GM19099 (cell line): ENCODE data around the gene PTBP1.

Experiments used
- POLR2A ChIP-seq: IDR thresholded peaks from 3 replicates; pipeline ENCODE4 v1.6.1; 2011; ENCODE audit warnings: low read depth; ENCODE audit not compliant: insufficient read length; ENCODE audit errors: extremely low read depth

The PTBP1 gene

DNA sequence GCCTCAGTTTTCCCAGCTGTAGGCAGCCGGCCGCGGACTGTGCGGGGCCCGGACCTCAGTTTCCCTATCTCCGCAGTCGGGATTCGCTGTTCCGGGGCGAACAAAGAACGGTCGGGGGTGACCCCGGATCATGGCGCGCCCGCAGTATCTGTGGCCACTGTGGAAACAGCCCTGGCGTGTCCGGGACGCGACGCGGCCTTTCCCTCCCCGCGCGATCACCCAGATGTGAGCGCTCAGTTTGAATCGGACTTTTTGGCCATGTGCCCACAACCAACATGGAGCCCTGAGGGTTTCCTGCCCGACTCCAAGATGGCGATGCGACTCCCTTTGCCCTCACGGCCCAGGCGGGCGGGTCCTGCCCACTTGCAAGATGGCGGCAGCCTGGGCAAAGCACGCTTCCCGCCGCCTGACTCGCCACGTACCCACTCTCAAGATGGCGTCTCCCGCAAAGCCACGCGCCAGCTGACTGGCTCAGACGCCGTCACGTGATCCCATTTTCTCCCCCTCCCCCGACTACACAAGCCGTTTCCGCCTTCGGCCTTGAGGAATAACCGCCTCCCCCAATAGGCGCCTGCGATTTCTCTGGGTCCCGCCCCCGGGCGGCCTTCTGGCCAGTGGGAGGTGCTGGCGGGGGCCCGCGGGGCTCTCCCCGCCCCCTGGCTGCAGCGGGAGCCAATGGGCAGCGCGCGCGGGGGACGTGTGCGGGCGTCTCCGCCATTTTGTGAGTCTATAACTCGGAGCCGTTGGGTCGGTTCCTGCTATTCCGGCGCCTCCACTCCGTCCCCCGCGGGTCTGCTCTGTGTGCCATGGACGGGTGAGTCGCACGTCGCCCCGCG lies at the start of gene PTBP1:
PTBP1 (plus strand) TSS at position 761 of the 836 bp plus-strand sequence; CDS start at position 807, 46 bp downstream.
- TF ChIP-seq POLR2A, result peak; percentile 96

DNA sequence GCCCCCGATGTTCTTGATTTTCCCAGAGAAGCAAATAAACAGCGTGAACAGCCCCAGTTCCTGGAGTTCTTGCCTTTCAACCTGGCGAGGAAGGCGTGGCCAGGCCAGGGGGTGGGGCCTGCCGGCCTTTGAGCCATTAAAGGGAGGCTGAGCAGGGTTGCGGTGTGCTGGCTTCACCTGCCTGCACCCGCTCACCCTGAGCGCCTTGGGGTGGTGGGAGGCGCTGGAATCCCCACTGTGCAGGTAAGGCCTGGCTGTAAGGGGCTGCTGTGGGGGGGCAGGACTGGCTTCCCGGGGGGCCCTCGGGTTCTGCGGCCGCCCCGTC lies 49.0 kb upstream of the PTBP1 start:
- no peak for TF ChIP-seq POLR2A

DNA sequence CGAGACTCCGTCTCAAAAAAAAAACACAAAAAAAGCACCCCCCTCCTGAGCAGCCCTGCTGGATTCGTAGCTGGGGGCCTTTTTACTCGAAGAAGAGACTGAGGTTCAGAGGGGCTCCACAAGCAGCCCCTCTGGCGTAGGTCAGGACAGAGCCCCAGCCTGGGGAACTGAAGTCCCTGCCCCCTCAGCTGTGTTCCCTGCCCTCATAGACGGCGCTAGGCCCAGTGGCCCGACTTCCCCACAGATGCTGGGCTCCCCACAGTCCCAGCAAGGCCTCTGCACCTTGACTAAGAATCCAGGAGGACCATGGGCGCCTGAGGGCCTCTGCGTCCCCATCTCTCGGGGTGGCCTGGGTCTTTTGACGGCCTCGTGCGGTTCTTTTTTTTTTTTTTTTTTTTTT lies 47.4 kb upstream of the PTBP1 start:
- TF ChIP-seq POLR2A, result no peak

DNA sequence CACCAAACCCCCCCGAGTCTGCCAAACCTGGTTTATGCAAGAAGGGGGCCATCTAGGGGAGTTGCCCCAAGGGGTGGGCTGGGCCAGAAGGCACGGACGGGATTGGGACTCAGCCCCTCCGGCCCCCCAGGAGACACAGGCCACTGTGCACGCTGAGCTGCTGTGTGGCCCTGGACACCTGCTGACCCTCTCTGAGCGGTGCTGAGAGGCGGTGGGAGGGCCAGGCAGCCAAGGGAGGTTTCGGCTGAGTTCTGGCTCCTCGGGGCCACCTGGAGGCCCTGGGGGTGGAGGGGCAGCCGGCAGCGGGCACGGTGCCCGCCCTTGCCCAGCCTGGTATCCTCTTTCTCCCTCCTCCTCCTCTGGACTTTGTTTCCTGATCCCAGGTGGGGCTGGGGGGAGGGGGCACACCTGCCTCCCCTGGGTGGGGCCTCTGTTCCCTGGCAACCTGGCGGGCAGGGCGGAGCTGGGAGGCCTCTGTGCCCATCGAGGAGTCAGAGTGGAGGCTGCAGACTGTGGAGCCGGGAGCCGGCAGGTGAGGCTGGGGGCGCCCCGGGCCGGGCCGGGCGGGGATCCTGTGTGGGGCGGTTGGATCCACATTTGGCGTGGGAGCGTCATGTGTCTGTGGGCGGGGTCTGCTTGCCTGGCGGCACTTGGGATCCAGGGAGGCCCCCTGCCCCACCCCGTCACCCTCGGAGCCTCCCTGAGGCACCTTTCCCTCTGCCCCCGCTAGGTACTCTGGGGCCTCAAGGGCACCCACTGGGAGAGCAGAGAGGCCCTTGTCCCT lies 46.4 kb upstream of the PTBP1 start, which contains the start of gene MISP:
MISP (plus strand) TSS at position 473 of the 784 bp plus-strand sequence. CDS start 5,835 bp downstream, outside the sequence.
- TF ChIP-seq POLR2A, result no peak

DNA sequence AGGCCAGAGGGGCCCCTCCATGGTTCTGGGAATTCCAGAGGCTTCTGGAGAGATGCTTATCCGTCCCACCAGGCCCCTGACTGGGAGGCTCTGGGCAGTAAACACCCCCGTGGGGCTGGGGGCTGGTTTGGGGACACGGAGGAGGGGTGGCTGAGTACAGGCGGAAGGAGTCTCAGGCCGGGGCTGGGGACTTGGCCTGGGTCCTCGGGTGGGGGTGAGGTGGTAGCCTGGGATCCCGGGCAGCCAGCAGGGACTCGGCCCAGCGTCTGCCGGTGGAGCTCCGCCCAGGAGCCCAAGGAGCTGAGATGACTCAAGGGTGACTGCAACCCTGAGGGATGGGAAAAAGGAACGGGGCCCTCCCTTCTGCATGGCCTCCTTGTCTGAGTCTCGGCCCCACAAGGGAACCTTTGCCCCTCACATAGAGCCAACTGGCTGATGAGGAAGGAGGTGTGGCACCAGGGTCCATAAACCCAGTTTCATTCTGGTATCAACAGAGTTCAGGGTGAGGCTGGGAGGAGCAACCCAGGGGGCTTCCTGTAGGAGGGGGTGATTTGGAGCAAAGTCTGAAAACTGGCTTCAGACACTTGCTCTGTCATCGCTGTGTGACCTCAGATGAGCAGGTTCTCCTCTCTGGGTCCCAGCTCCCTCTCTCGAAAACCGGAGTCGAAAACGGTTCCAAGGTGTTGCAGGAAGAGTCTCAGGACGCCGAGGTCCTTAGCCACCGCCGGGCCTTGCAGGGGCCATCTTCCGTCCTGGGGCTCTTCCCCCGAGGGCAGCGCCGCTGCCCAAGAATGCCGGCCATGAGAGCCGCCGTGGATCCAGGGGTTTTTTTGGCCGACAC lies 45.5 kb upstream of the PTBP1 start:
- TF ChIP-seq POLR2A, result no peak

DNA sequence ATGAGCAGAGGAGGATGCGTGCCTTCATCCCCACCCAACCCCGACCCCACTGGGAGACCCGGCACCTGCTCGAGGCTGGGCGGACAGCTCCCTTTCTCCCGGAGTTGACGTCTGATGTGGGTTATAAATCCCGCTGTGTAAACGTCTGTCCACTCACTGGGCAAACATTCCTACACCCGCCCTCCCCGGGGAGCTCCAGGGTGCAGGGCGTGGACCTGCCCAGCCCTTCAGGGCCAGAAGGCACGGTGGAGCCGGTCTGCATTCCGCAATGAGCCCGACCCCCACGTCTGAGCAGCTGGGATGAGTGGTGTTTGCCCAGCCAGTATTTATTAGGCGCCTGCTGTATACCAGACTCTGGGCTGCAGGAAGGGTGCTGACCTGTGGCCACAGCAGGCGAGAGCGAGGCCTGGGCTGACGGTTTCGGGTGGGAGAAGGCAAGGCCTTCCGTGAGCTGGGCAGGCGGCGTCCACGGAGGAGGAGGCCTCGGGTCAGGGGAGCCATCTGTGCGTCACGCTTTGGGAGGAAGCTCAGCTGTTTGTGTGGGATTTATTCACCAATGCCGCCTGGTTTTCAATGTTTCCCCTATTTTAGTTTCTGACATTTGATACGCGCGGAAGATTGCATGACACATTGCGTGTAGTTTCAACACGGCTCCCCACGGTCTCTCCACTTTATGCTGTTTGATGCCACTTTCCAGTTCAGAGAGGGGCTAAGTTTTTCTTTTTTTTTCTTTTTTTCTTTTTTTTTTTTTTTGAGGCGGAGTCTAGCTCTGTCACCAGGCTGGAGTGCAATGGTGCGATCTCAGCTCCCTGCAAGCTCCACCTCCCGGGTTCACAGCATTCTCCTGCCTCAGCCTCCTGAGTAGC lies 44.4 kb upstream of the PTBP1 start:
- TF ChIP-seq POLR2A, result no peak

DNA sequence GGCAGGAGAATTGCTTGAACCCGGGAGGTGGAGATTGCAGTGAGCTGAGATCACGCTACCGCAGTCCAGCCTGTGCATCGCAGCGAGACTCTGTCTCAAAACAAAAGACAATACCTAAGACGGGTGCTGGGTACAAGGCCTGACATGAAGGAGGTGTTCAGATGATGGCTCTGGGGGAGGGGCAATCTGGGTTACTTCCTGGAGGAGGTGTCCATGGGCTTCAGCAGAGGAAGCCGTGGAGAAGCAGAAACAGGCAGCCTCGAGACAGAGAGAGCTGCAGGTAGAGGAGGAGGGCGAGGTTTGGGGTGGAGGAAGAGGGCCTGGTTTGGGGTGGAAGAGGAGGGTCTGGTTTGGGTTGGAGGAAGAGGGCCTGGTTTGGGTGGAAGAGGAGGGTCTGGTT lies 42.7 kb upstream of the PTBP1 start:
- TF ChIP-seq POLR2A, result no peak

DNA sequence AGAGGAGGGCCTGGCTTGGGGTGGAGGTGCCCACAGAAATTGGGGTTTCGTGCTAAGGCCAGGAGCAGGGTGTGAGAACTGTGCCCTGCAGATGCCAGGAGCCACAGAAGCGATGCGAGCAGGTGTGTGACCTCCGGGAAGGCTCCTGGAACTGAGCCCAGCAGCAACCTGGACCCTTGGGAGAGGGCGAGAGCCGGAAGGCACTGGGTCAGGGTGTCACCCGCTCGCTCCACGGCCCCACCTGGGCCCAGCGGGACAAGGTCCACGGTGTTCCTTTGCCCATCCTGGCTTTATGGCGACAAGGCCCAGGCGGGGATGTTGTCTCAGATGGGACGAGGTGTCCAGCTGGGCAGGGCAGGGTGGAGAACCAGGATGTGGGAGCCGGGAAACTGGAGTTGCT lies 42.2 kb upstream of the PTBP1 start:
- TF ChIP-seq POLR2A, result no peak

DNA sequence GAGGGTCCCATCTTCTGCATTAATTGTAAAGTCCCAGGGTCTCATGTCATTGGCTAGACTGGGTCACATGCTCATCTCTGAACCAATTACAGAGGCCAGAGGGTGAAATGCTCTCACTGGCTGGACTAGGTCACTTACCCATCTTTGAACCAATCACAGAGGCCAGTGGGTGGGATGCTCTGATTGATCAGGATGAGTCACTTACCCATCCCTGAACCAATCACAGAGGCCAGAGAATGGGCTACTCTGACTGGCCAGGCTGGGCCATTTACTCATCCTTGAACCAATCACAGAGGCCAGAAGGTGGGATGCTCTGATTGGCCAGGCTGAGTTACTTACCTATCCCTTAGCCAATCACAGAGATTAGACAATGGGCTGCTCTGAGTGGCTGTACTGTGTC lies 41.0 kb upstream of the PTBP1 start:
- TF ChIP-seq POLR2A, result no peak

DNA sequence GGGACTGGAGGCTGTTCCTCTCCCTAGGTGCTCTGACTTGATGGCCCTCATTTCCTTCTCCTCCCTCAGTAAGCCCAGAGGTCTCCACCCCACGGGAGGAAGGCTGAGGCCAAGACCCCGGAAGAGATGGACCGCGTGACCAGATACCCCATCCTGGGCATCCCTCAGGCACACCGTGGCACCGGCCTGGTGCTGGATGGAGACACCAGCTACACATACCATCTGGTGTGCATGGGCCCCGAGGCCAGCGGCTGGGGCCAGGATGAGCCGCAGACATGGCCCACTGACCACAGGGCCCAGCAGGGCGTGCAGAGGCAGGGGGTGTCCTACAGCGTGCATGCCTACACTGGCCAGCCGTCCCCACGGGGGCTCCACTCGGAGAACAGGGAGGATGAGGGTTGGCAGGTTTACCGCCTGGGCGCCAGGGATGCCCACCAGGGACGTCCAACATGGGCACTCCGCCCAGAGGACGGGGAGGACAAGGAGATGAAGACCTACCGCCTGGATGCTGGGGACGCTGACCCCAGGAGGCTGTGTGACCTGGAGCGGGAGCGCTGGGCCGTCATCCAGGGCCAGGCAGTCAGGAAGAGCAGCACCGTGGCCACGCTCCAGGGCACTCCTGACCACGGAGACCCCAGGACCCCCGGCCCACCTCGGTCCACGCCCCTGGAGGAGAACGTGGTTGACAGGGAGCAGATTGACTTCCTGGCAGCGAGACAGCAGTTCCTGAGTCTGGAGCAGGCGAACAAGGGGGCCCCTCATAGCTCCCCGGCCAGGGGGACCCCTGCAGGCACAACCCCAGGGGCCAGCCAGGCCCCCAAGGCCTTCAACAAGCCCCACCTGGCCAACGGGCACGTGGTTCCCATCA lies 40.2 kb upstream of the PTBP1 start:
- no peak for TF ChIP-seq POLR2A

DNA sequence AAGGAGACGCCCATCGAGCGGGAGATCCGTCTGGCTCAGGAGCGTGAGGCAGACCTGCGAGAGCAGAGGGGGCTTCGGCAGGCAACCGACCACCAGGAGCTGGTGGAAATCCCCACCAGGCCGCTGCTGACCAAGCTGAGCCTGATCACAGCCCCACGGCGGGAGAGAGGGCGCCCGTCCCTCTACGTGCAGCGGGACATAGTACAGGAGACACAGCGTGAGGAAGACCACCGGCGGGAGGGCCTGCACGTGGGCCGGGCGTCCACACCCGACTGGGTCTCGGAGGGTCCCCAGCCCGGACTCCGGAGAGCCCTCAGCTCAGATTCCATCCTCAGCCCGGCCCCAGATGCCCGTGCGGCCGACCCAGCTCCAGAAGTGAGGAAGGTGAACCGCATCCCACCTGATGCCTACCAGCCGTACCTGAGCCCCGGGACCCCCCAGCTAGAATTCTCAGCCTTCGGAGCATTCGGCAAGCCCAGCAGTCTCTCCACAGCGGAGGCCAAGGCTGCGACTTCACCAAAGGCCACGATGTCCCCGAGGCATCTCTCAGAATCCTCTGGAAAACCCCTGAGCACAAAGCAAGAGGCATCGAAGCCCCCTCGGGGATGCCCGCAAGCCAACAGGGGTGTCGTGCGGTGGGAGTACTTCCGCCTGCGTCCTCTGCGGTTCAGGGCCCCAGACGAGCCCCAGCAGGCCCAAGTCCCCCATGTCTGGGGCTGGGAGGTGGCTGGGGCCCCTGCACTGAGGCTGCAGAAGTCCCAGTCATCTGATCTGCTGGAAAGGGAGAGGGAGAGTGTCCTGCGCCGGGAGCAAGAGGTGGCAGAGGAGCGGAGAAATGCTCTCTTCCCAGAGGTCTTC lies 39.2 kb upstream of the PTBP1 start:
- TF ChIP-seq POLR2A, result no peak

DNA sequence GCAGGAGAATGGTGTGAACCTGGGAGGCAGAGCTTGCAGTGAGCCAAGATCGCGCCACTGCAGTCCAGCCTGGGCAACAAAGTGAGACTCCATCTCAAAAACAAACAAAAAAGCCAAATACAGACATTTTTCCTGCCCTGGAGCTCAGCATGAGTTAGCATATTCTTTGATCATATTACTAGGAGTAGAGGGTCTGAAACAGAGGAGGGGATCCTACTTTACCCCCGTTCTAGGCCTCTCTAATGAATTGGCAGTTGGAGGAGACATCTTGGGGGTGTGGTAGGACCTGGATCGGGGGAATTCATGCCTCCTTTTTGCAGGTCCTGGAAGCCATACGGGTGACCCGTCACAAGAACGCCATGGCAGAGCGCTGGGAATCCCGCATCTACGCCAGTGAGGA lies 34.1 kb upstream of the PTBP1 start:
- no peak for TF ChIP-seq POLR2A
